ENCODE data around the gene MIGA1.
"Not testable (repeated sequence)": the region's sequence is repeated elsewhere in the genome, so short reads cannot be mapped to it uniquely, and the experiment has no call there.

MIGA1 gene

DNA sequence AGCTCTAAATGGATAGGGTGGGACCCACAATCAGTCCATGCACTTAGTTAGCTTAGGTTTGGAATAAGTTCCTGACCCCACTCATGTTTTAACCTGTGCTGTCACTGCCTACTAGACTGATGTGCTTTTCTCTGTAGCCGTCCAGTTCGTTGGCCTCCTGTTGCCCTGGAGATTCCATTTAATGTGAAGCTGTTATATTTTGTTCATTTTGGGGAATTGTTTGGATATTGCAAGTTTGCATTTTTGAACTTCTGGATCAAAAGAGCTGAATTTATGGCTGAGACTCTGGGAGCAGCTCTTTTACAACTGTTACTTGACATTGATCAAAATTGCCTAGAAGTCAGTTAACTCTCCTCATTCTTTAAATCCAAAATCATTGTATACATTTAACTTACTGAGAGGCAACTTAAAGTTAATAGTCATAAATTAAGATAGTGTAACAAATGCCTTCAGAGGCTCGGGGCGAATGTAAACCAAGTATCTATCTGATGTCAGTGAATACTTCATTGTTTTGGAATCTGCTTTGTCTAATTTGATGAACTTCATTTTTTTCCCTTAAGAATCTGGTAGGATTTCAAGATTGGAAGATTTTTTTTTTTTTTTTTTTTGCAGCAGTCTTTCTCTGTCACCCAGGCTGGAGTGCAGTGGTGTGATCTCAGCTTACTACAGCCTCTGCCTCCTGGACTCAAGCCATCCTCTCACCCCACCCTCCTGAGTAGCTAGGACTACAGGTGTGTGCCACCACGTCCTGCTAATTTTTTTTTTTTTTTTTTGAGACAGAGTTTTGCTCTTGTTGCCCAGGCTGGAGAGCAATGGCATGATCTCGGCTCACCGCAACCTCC, 38.1 kb downstream of the MIGA1 start:
- TF ChIP-seq JUND (IDR thresholded peaks at IDR 0.05; ENCODE audit: low read depth), result no peak
- DNase-seq (ENCODE audit: low read depth in 1 of 2, low spot score in 1 of 2), result no peak
- in situ Hi-C loops (cut with HindIII; ENCODE audit: low pct_unique_long_range_greater_than_20kb, low sequenced_read_pairs), result no loop called here

DNA sequence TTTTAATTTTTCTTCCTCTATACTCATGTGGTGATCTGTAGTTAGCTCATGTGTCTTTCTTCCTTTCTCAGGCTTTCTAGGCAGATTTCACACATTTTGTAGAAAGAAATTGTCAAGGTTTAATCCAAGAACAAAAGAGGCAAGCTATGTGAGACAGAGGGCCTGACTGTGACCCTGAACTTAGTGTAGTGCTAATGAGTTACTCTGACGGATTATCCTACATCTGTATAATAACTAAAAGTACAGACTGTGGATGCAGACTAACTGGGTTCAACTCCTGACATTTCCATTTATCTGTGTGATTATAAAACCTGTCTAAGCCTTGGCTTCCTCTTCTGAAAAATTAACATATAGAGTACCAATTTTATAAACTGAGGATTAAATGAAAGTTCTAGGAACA, 40.7 kb downstream of the MIGA1 start:
- no peak for TF ChIP-seq JUND (IDR thresholded peaks at IDR 0.05; ENCODE audit: low read depth)
- in situ Hi-C loops (cut with HindIII; ENCODE audit: low pct_unique_long_range_greater_than_20kb, low sequenced_read_pairs), result no loop called here
- no peak for DNase-seq (ENCODE audit: low read depth in 1 of 2, low spot score in 1 of 2)

DNA sequence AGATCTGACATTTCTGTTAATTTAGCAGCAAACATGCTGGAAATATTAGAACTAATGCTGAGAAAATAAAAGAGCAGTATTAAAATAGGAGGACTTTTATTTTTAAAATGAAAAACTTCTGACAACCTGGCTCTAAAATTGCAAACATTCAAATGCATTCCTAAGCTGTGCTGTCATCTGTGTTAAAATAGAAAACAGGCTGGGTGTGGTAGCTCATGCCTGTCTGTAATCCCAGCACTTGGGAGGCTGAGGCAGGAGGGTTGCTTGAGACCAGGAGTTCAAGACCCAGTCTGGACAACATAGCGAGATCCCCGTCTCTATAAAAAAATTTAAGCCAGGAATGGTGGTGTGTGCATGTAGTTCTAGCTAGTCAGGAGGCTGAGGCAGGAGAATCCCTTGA, 44.6 kb downstream of the MIGA1 start:
- peak in 1 of 2 experiments; percentile 6 for DNase-seq (ENCODE audit: low read depth in 1 of 2, low spot score in 1 of 2)

DNA sequence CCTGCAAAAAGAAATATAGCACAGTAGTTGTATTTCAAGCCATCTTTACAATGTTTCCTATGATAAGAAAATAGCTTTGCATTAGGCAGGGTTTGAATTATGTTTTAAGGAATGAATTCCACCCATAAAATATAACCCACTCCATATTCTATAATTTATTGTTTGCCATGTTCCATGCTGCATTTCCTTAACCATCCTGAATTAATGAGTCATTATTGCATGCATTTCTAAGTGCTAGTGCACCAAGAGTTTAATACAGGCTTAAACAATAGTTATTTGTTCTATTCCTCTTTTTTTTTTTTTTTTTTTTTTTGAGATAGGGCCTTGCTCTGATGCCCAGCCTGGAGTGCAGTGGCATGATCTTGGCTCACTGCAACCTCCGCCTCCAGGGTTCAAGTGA, 45.2 kb downstream of the MIGA1 start:
- no peak for TF ChIP-seq JUND (IDR thresholded peaks at IDR 0.05; ENCODE audit: low read depth)
- in situ Hi-C loops (cut with HindIII; ENCODE audit: low pct_unique_long_range_greater_than_20kb, low sequenced_read_pairs), result no loop called here
- DNase-seq (ENCODE audit: low read depth in 1 of 2, low spot score in 1 of 2), result no peak

More for the DNA sequence above, 44.6 kb downstream of the MIGA1 start:
- in situ Hi-C loops (cut with HindIII; ENCODE audit: low pct_unique_long_range_greater_than_20kb, low sequenced_read_pairs), result no loop called here
- TF ChIP-seq JUND (IDR thresholded peaks at IDR 0.05; ENCODE audit: low read depth), result no peak

DNA sequence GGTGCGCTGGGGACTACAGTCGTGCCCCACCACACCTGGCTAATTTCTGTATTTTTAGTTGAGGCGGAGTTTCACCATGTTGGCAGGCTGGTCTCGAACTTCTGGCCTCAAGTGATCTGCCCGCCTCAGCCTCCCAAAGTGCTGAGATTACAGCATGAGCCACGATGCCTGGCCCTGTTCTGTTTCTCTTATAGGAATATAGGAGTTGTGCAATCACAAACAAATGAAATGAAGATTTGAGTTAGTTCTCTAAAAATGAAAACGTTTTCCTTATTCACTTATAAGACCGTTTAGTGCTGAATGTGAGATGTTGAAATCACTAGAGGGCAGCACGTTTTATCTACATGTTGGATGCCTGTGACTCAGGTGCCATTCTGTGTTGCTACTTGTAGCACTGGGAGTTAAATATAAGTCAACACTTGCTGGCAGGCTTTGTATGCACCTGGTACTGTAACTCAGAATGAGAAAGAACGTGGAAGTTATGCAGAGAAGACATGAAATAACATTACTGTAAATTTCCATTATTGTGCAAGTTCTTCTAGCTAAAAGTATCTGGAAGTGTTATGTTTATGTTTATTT, 45.8 kb downstream of the MIGA1 start:
- peak in 1 of 2 experiments; percentile 67 for DNase-seq (ENCODE audit: low read depth in 1 of 2, low spot score in 1 of 2)
- no peak for TF ChIP-seq JUND (IDR thresholded peaks at IDR 0.05; ENCODE audit: low read depth)
- in situ Hi-C loops (cut with HindIII; ENCODE audit: low pct_unique_long_range_greater_than_20kb, low sequenced_read_pairs), result no loop called here

DNA sequence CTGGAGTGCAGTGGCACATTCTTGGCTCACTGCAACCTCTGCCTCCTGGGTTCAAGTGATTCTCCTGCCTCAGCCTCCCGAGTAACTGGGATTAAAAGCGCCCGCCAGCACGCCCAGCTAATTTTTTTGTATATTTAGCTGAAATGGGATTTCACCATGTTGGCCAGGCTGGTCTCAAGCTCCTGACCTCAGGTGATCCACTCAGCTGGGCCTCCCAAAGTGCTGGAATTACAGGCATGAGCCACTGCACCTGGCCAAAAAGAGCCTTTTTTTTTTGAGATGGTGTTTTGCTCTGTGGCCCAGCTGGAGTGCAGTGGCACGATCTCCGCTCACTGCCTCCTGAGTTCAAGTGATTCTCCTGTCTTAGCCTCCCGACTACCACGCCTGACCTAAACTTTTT, 47.4 kb downstream of the MIGA1 start:
- DNase-seq (ENCODE audit: low read depth in 1 of 2, low spot score in 1 of 2); in situ Hi-C loops (cut with HindIII; ENCODE audit: low pct_unique_long_range_greater_than_20kb, low sequenced_read_pairs): not testable (repeated sequence)

DNA sequence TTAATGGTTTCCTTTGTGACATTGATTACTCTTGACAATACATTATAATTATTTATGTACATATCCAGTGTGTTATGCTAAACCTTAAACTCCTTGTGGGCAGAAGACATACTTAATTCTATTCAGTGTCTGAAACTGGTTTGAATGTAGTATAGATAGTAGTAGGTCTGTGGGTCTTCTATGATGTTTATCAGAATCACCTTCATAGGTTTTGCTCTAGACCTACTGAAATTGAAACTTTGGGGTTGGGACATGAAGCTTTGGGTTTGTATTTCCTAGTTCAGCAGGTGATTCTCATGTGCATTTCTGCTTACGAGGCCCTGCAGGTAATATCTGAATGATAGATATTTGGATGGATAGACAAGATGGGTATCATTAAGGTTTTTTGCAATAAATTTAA, 48.6 kb downstream of the MIGA1 start:
- in situ Hi-C loops (cut with HindIII; ENCODE audit: low pct_unique_long_range_greater_than_20kb, low sequenced_read_pairs), result no loop called here
- no peak for TF ChIP-seq JUND (IDR thresholded peaks at IDR 0.05; ENCODE audit: low read depth)
- DNase-seq (ENCODE audit: low read depth in 1 of 2, low spot score in 1 of 2), result no peak

DNA sequence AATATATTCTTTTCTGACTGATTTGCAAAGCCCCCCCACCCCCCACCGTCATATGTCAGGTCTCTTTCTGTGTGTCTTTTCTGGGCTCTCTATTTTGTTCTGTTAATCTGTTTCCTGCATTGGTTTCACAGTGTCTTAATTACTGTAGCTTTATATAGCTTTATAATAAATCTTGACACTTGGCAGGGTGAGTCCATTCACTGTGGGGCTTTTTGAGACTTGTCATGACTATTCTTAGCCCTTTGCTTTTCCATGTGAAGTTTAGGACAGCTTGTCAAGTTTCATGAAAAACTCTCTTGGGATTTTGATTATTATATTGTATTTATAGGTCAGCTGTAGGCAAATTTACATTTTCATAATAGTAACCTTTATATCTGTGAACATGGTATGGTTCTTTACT, 50.4 kb downstream of the MIGA1 start:
- TF ChIP-seq JUND (IDR thresholded peaks at IDR 0.05; ENCODE audit: low read depth), result no peak
- in situ Hi-C loops (cut with HindIII; ENCODE audit: low pct_unique_long_range_greater_than_20kb, low sequenced_read_pairs), result no loop called here

DNA sequence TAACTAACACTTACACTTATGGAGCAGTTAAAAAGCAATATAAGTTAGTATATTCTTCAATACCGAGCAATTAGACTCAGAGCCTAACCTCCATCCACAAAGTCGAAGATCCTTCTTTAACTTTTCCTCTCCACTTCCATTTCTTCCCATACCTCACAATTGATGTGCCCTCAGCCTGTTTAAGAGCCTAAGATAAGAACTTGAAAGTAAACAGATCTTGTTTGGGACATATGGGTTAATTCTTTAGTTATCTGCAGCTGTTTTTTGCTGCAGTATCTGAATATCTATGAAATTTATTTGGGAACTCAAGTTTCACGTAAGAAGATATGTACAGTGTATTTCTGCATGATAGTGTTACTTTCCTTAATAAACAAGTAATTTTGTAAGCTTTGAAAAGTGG, 51.5 kb downstream of the MIGA1 start:
- in situ Hi-C loops (cut with HindIII; ENCODE audit: low pct_unique_long_range_greater_than_20kb, low sequenced_read_pairs), result no loop called here
- DNase-seq (ENCODE audit: low read depth in 1 of 2, low spot score in 1 of 2), result no peak
- no peak for TF ChIP-seq JUND (IDR thresholded peaks at IDR 0.05; ENCODE audit: low read depth)

More for the DNA sequence above, 50.4 kb downstream of the MIGA1 start:
- DNase-seq (ENCODE audit: low read depth in 1 of 2, low spot score in 1 of 2), result no peak

DNA sequence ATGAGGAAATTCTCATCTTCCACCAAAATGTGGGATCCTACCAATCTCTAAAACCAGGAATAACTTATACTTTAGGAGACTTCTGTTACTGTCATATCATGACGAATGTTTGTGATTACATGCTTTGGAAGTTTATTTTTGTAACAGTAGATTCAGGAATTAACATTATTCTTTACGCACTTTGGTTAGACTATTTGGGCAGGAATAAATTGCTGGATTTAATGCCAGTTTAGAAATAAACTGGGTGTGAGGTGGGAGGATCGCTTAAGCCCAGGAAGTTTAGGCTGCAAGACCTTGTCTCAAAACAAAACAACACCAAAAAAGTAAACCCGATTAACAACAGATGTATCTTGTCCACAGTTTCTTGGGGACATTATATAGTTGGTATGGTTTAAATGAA, 52.1 kb downstream of the MIGA1 start:
- no peak for TF ChIP-seq JUND (IDR thresholded peaks at IDR 0.05; ENCODE audit: low read depth)
- DNase-seq (ENCODE audit: low read depth in 1 of 2, low spot score in 1 of 2), result no peak
- in situ Hi-C loops (cut with HindIII; ENCODE audit: low pct_unique_long_range_greater_than_20kb, low sequenced_read_pairs), result no loop called here

DNA sequence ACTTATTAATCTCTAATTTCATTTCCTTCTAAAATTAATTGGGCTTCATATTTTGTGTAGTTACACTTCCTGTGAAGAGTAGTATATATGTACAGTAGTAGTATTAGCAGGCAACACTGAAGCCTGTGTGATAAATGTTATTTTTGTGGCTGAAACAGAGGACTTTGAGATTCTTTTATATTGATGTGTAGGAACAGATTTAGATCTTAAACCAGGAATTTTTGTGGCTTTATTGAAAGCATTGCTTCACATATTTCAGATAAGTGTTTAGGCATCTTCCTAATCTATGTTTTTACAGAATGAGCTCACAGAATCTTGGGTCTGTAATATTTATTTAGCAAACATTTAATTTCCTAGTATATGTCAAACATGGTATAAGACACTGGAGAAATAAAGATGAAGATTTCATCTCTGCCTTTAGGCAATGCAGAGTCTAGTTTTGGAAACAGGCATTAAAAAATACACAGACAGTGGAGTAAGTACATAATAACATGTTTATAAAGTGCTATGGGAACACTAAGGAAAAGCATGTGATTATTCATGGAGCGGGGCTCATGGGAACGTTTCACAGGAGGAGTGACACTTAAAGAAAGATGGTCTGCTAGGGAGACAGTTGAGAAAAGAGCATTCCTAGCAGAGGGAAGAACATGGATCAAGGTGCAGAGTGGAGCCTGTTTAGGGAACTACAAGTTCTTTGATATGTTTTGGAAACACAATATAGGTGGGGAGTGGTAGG, 52.7 kb downstream of the MIGA1 start:
- peak; percentile 87 for TF ChIP-seq JUND (IDR thresholded peaks at IDR 0.05; ENCODE audit: low read depth)
- peak; percentile 16 to 85 for DNase-seq (ENCODE audit: low read depth in 1 of 2, low spot score in 1 of 2)
- in situ Hi-C loops (cut with HindIII; ENCODE audit: low pct_unique_long_range_greater_than_20kb, low sequenced_read_pairs), result no loop called here

DNA sequence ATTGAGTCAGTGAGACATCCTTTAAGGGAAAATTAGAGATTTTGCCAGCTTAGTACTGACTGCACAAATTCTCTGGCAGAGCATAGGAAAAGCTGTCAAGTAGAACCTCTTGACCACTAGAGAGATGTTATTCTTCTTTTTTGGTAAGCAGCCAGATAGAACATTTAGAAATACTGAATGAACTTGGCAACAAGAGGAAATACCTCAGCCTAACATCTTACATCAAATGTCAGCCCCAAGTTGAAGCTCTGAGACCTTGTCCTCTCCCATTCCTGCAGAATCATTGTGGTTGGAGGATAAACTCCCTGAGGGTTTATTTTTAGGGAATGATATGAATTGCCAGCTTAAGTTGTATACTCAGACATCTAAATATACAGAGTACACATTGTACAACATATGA, 53.5 kb downstream of the MIGA1 start:
- TF ChIP-seq JUND (IDR thresholded peaks at IDR 0.05; ENCODE audit: low read depth), result no peak
- in situ Hi-C loops (cut with HindIII; ENCODE audit: low pct_unique_long_range_greater_than_20kb, low sequenced_read_pairs), result no loop called here
- DNase-seq (ENCODE audit: low read depth in 1 of 2, low spot score in 1 of 2), result peak in 1 of 2 experiments; percentile 58

DNA sequence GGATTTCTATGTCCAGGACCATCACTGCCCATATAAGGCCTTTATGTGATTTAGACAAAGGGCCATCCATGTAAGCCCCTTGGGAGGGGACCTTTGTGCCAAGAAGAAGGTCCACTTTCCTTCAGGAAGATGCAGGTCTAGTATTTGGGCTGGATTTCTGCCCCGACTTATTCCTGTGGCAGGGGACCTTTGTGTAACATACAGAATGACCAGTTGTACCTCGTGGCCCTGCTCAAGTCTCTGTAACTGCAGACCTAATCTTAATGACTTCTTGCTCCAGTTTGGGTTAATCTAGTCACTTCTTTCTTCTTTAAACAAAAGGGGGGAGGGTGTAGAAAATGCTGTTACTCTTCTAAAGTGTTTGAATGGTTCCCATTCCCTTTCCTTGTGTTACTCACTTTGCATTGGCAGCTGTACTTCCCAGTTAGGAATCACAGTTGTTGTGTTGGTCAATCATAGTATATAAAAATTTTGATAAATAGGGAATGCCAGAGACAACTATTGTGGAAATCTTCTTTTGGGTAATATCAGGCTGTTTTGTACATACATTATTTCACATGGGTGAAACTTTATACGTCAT, 54.2 kb downstream of the MIGA1 start:
- TF ChIP-seq JUND (IDR thresholded peaks at IDR 0.05; ENCODE audit: low read depth), result no peak
- DNase-seq (ENCODE audit: low read depth in 1 of 2, low spot score in 1 of 2), result no peak
- in situ Hi-C loops (cut with HindIII; ENCODE audit: low pct_unique_long_range_greater_than_20kb, low sequenced_read_pairs), result no loop called here

Data from T47D (cell line).